HFFc6 (cell line): ENCODE data around the gene WTAP. TPM values are rescaled to one million over a fixed set of nuclear protein-coding genes. Genes with fewer than 3 reads are reported as not detected.
A peak's percentile ranks its signal among the peaks of the same experiment; 100 is the strongest.

Experiments used
- DNase-seq: peaks from one replicate; pipeline ENCODE4 v3.0.0-alpha.2; 2018
- H3K27ac Mint-ChIP-seq: 2 replicates; pipeline ENCODE4 v1.8.0; 2020; ENCODE audit warnings: mild to moderate bottlenecking, mixed read lengths
- H3K27me3 Mint-ChIP-seq: 2 replicates; pipeline ENCODE4 v1.8.0; 2021; ENCODE audit warnings: mild to moderate bottlenecking, moderate library complexity, mixed read lengths; ENCODE audit not compliant: insufficient read depth
- H3K36me3 Mint-ChIP-seq: 2 replicates; pipeline ENCODE4 v1.8.0; 2021; ENCODE audit warnings: low read depth, mixed read lengths
- H3K4me1 Mint-ChIP-seq: 2 replicates; pipeline ENCODE4 v1.8.0; 2020; ENCODE audit warnings: low read depth, mixed read lengths
- H3K4me3 Mint-ChIP-seq: 2 replicates; pipeline ENCODE4 v1.8.0; 2020; ENCODE audit warnings: mild to moderate bottlenecking, moderate library complexity, mixed read lengths
- H3K9me3 Mint-ChIP-seq: 2 replicates; pipeline ENCODE4 v1.8.0; 2020; ENCODE audit warnings: mild to moderate bottlenecking, mixed read lengths
- total RNA-seq, 6 experiments: library from RNA; stranded (reverse); fragmentation: NEBNext Ultra II Directional; extraction: Animal tissue kit (Norgen Biotek cat#: 25700); gene quantifications; 2 replicates in 1 of 6; 3 replicates in 5 of 6; pipeline ENCODE4 v1.2.3, GENCODE V29; 2021
- TF ChIP-seq, protein P1 (sequence below): fragments of 200-600 bp; sonication (generic); IDR thresholded peaks from 2 replicates; pipeline ENCODE4 v1.5.0; 2021; ENCODE audit warnings: antibody characterized with exemption, mild to moderate bottlenecking

Gene WTAP
- total RNA-seq, 6 experiments from 2014 or later = 64.0 to 73.5 (median 68.7) TPM

DNA sequence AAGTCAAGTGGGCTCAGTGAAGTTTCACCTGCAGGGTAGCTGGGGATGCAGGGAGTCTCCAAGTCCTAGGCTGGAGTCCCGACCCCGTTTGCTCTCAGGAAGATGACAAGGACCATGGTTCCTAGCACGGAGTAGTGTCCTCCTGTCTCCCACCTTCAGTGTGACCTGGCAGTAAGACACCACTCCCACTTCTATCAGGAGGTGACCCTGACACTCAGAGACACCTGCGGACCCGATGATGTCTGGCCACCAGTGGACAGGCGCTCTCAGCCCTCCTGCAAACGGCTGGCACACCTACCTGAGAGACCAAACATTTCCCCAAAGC, 35.4 kb upstream of the WTAP start:
- DNase-seq = no peak
- TF ChIP-seq, protein P1, sequence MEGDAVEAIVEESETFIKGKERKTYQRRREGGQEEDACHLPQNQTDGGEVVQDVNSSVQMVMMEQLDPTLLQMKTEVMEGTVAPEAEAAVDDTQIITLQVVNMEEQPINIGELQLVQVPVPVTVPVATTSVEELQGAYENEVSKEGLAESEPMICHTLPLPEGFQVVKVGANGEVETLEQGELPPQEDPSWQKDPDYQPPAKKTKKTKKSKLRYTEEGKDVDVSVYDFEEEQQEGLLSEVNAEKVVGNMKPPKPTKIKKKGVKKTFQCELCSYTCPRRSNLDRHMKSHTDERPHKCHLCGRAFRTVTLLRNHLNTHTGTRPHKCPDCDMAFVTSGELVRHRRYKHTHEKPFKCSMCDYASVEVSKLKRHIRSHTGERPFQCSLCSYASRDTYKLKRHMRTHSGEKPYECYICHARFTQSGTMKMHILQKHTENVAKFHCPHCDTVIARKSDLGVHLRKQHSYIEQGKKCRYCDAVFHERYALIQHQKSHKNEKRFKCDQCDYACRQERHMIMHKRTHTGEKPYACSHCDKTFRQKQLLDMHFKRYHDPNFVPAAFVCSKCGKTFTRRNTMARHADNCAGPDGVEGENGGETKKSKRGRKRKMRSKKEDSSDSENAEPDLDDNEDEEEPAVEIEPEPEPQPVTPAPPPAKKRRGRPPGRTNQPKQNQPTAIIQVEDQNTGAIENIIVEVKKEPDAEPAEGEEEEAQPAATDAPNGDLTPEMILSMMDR = no peak
- Mint-ChIP-seq H3K4me1 (peaks cover 41% of the 10 kb centered on the region), H3K4me3 (peak overlapping the region; percentile 94), H3K27me3 (peaks cover 4% of the 10 kb centered on the region), H3K36me3 (peaks cover 7% of the 10 kb centered on the region; the same call in 1 of the 2 replicates), H3K27ac (peak overlapping the region; percentile 82), H3K9me3 (no peaks in the 10 kb centered on the region)

DNA sequence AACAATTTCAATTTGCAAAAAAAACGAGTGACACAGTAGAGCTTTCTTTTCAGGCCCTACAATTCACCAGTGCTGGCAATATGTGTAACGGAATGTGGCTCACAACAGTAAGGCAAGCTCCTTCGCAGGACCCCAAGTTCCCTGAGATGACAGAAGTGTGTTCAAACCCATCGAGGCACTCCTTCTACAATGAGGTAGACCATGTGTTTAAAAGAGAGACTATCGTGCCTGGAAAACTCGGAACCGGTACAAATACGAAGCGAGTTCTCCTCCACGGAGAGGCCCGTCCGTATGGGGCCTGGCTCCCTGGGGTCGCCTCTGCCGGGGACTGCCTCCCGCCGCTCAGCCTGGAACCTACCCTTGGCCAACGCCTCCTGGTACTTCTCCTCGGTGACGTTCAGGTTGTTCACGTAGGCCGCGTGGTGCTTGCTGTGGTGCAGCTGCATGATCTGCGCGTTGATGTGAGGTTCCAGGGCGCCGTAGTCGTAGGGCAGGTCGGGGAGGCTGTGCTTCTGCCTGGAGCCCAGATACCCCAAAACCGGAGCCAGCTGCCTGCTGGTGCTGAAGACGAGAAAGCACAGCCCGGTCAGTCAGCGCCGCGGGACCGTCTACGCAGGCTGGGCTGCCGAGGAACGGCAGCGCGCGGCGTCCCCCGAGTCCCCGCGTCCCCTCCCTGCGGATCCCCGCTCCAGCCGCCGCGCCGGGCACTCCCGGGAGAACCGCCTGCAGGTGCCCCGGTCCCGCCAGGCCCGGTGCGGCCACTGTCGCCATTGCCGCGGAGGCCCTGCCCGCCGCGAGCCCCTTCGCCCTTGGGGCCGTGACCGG, 34.8 kb upstream of the WTAP start:
- peak; percentile 46 for DNase-seq
- peaks cover 1% of the 10 kb centered on the region; the same call in 1 of the 2 replicates for H3K36me3 Mint-ChIP-seq
- H3K4me1 Mint-ChIP-seq = peaks cover 41% of the 10 kb centered on the region
- H3K4me3 Mint-ChIP-seq = peak overlapping the region; percentile 94
- TF ChIP-seq, protein P1 = no peak
- H3K27me3 Mint-ChIP-seq = peaks cover 4% of the 10 kb centered on the region
- no peaks in the 10 kb centered on the region for H3K9me3 Mint-ChIP-seq
- peak overlapping the region; percentile 82 for H3K27ac Mint-ChIP-seq

DNA sequence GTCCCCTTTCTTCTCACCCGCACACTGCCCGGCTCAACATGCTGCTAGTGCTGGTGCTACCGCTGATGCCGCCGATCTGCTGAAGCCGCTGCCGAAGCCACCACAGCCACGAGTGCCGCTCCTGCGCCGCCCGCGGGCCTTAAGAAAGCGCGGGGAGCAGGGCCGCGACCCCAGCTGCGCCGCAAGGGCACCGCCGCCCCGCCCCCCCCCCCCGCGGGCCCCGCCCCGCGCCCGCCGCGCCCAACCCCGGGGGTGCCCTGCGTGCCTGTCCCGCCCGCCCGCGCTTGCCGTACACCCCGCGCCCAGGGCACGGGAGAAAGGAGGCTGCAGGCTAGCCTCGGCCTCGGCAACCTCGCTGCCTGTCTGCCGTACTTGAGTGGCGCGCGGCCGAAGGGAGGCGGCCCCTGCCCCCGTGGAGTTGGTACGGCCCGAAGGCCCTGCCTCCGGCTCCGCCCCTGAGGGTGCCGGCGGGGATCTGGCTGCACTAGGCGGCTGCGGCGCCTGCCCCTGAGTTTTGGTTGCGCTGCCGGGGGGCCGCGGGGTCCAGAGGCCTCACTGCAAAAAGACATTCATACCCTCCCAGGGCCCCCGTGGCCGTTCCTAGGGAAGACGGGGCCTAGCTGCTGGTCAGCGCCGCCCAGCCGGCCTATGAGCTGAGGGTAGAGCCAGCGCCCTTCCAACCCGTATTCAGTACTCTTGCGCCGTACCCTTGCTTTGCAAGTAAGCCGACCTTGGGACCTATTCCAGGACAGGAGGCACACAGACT, 34.0 kb upstream of the WTAP start, which contains the start of gene SOD2:
Gene SOD2 (minus strand): TSS at position 114 of the 766 bp plus-strand sequence. CDS start 74 bp downstream, at position 40.
- H3K36me3 Mint-ChIP-seq = no peaks in the 10 kb centered on the region; the same call in 1 of the 2 replicates
- H3K9me3 Mint-ChIP-seq = no peaks in the 10 kb centered on the region
- TF ChIP-seq, protein P1 = no peak
- H3K27ac Mint-ChIP-seq = peak within 1 kb of the TSS; percentile 82
- peaks cover 41% of the 10 kb centered on the region for H3K4me1 Mint-ChIP-seq
- peaks cover 4% of the 10 kb centered on the region for H3K27me3 Mint-ChIP-seq
- peak; percentile 70 for DNase-seq
- peak within 1 kb of the TSS; percentile 94 for H3K4me3 Mint-ChIP-seq

DNA sequence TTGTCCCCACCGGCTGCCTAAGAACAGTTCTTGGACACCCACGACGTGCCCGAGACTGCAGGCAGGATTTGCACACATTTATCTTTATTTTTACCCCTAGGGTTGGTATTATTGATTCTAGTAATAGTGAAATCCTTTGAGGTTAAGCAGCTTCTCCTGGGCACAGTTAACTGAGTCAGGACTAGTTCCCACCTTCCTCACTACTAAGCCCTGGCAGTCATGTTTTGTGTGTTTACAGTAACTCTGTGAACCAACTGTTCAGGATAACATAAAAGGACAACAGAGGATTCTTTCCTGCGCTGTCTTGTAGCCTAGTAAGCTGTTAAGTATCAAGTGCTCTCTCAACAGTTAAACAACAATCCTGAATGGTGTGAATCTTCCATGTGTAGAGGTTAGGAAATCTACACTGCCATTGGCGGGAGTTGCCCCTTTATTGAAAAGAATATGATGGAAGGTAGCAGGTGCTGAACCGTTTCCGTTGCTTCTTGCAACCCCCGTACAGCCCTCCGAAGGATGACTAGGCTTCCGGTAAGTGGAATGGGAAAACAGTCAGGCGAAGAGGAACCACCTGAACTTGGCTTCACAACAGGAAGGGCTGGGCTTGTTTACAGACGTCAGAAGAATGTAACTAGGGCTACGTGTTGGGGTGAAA, 33.3 kb upstream of the WTAP start:
- TF ChIP-seq, protein P1 = no peak
- peak overlapping the region; percentile 76 for H3K27ac Mint-ChIP-seq
- peaks cover 4% of the 10 kb centered on the region for H3K27me3 Mint-ChIP-seq
- H3K36me3 Mint-ChIP-seq = peaks cover under 1% of the 10 kb centered on the region
- no peak for DNase-seq
- H3K4me1 Mint-ChIP-seq = peaks cover 41% of the 10 kb centered on the region
- H3K4me3 Mint-ChIP-seq = peak overlapping the region; percentile 89
- H3K9me3 Mint-ChIP-seq = no peaks in the 10 kb centered on the region

DNA sequence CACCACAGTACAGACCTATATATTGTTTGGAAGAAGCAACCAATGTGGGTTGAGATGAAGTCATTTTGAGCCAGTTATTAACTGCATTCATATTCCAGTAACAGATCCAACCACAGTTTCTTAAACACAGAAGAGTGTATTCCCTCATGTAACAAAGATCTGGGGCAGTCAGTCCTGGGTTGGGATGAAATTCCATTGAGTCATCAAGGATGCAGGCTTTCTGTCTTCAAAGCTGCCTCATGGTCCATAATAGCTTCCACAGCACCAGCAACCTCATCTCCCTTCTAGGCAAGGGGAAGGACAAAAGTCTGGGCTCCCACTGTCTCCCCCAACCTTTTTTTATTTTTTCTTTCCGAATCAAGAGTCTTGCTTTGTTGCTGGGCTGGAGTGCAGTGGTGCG, 31.3 kb upstream of the WTAP start:
- DNase-seq = peak; percentile 38
- peaks cover 47% of the 10 kb centered on the region for H3K4me1 Mint-ChIP-seq
- peaks cover 4% of the 10 kb centered on the region for H3K27me3 Mint-ChIP-seq
- H3K4me3 Mint-ChIP-seq = no peak overlapping the region
- peaks cover 19% of the 10 kb centered on the region for H3K36me3 Mint-ChIP-seq
- peaks cover 4% of the 10 kb centered on the region; the same call in 1 of the 2 replicates for H3K9me3 Mint-ChIP-seq
- TF ChIP-seq, protein P1 = no peak
- no peak overlapping the region for H3K27ac Mint-ChIP-seq
